Osteoblast (primary cell): ENCODE measurements around the gene AJAP1. TPM values are rescaled to one million over a fixed set of nuclear protein-coding genes. Genes with fewer than 3 reads are reported as not detected.

Source experiments
- DNase-seq: peaks from one replicate; pipeline ENCODE4 v3.0.0; 2011; ENCODE audit warnings: low spot score, mixed read lengths; ENCODE audit not compliant: insufficient read length; ENCODE audit errors: missing footprints
- H2AFZ ChIP-seq: 2 replicates; pipeline ENCODE4 v1.6.0; 2011; ENCODE audit warnings: mild to moderate bottlenecking, low read length
- H3K27ac ChIP-seq: 2 replicates; pipeline ENCODE4 v1.5.1; 2011; ENCODE audit warnings: mild to moderate bottlenecking, low read depth, low read length, moderate library complexity
- H3K27me3 ChIP-seq: 2 replicates; pipeline ENCODE4 v1.6.0; 2012; ENCODE audit warnings: mild to moderate bottlenecking, control low read depth, inconsistent platforms, low read length, moderate library complexity; ENCODE audit not compliant: insufficient read depth
- H3K36me3 ChIP-seq: 2 replicates; pipeline ENCODE4 v1.5.1; 2011; ENCODE audit warnings: mild to moderate bottlenecking, low read length, control low read depth, moderate library complexity; ENCODE audit not compliant: insufficient read depth
- H3K4me1 ChIP-seq: 2 replicates; pipeline ENCODE4 v1.5.1; 2011; ENCODE audit warnings: mild to moderate bottlenecking, low read length, control low read depth, moderate library complexity; ENCODE audit not compliant: insufficient read depth
- H3K4me2 ChIP-seq: 2 replicates; pipeline ENCODE4 v1.6.0; 2011; ENCODE audit warnings: mild to moderate bottlenecking, low read length; ENCODE audit not compliant: insufficient read depth
- H3K4me3 ChIP-seq: fragments of 200-600 bp; sonication (generic); 3 replicates; pipeline ENCODE4 v1.5.1; 2012; ENCODE audit warnings: mild to moderate bottlenecking, low read length, inconsistent platforms; ENCODE audit not compliant: insufficient read depth
- H3K79me2 ChIP-seq: 2 replicates; pipeline ENCODE4 v1.6.0; 2012; ENCODE audit warnings: mild to moderate bottlenecking, low read length, control low read depth, inconsistent platforms; ENCODE audit not compliant: insufficient read depth
- H3K9me3 ChIP-seq: 2 replicates; pipeline ENCODE4 v1.5.1; 2011; ENCODE audit warnings: low read depth, low read length, control low read depth
- H4K20me1 ChIP-seq: 2 replicates; pipeline ENCODE4 v1.6.0; 2012; ENCODE audit warnings: mild to moderate bottlenecking, low read length, control low read depth; ENCODE audit not compliant: insufficient read depth
- CTCF ChIP-seq: IDR thresholded peaks from 2 replicates; pipeline ENCODE4 v1.5.1; 2011; ENCODE audit warnings: mild to moderate bottlenecking, low read depth, low read length, moderate library complexity; ENCODE audit errors: extremely low read depth
- total RNA-seq: library from RNA; depleted of rRNA; stranded (reverse); fragments of >200 nt; gene quantifications from 2 replicates; pipeline ENCODE4 v1.2.3, GENCODE V29; 2012

Gene AJAP1
- total RNA-seq, 1 donor: 1.1 TPM

GRCh38 chr1:4760088-4760487 lies 105.7 kb downstream of the AJAP1 start:
- Histone ChIP-seq H3K36me3 (no peaks in the 10 kb centered on the region), H3K4me3 (no peak overlapping the region), H3K4me2 (no peak overlapping the region), H3K9me3 (no peaks in the 10 kb centered on the region), H3K4me1 (no peaks in the 10 kb centered on the region), H3K27me3 (no peaks in the 10 kb centered on the region), H3K79me2 (no peaks in the 10 kb centered on the region), H4K20me1 (no peaks in the 10 kb centered on the region), H2AFZ (no peak overlapping the region), H3K27ac (no peak overlapping the region)
- DNase-seq: peak; percentile 48
- TF ChIP-seq CTCF: no peak

- DNase-seq: no peak
- H3K36me3 ChIP-seq: no peaks in the 10 kb centered on the region
- H3K27me3 ChIP-seq: no peaks in the 10 kb centered on the region
- H3K4me2 ChIP-seq: no peak overlapping the region
- TF ChIP-seq CTCF: no peak
- H2AFZ ChIP-seq: no peak overlapping the region
- H4K20me1 ChIP-seq: no peaks in the 10 kb centered on the region
- H3K9me3 ChIP-seq: no peaks in the 10 kb centered on the region
- H3K4me3 ChIP-seq: no peak overlapping the region
- no peaks in the 10 kb centered on the region for H3K4me1 ChIP-seq
- no peaks in the 10 kb centered on the region for H3K79me2 ChIP-seq
- H3K27ac ChIP-seq: no peak overlapping the region
Measured at GRCh38 chr1:4761324-4761723, 106.9 kb downstream of the AJAP1 start.

GRCh38 chr1:4762146-4762545 lies 107.7 kb downstream of the AJAP1 start:
- Histone ChIP-seq H3K4me1 (no peaks in the 10 kb centered on the region), H3K4me3 (no peak overlapping the region), H3K79me2 (no peaks in the 10 kb centered on the region), H3K4me2 (no peak overlapping the region), H3K27ac (no peak overlapping the region), H3K9me3 (no peaks in the 10 kb centered on the region), H3K36me3 (no peaks in the 10 kb centered on the region), H2AFZ (no peak overlapping the region), H4K20me1 (no peaks in the 10 kb centered on the region), H3K27me3 (no peaks in the 10 kb centered on the region)
- no peak for TF ChIP-seq CTCF
- peak; percentile 23 for DNase-seq

- TF ChIP-seq CTCF: no peak
- no peak overlapping the region for H3K4me3 ChIP-seq
- H3K4me2 ChIP-seq: no peak overlapping the region
- no peak overlapping the region for H2AFZ ChIP-seq
- no peaks in the 10 kb centered on the region for H3K79me2 ChIP-seq
- no peaks in the 10 kb centered on the region for H3K27me3 ChIP-seq
- no peak overlapping the region for H3K27ac ChIP-seq
- DNase-seq: no peak
- no peaks in the 10 kb centered on the region for H4K20me1 ChIP-seq
- no peaks in the 10 kb centered on the region for H3K9me3 ChIP-seq
- no peaks in the 10 kb centered on the region for H3K36me3 ChIP-seq
- H3K4me1 ChIP-seq: no peaks in the 10 kb centered on the region
Measured at GRCh38 chr1:4767308-4767707, 112.9 kb downstream of the AJAP1 start.
